OCI-LY7 (cell line): Measurements from ENCODE around the gene PDE11A.

ENCODE experiments used
- CTCF ChIP-seq: fragments of 200-600 bp; sonication (generic); conservative IDR thresholded peaks from 2 replicates; pipeline ENCODE4 v1.5.1; 2014; ENCODE audit warnings: mild to moderate bottlenecking, antibody characterized with exemption, low read length, moderate library complexity, mixed read lengths
- EZH2phosphoT487 ChIP-seq: fragments of 200-600 bp; sonication (generic); IDR thresholded peaks from 2 replicates; pipeline ENCODE4 v1.6.1; 2018; ENCODE audit warnings: low read depth, borderline replicate concordance, mild to moderate bottlenecking, mixed run types, antibody characterized with exemption, low read length, moderate library complexity, mixed read lengths

- no peak for TF ChIP-seq CTCF
- TF ChIP-seq EZH2phosphoT487 = no peak
Measured at GRCh38 chr2:177885828-177886466, 186.6 kb downstream of the PDE11A start.
